Mucosa of rectum (tissue), 2 donors: ENCODE results near the gene DAD1.
"Not testable (repeated sequence)": the region's sequence is repeated elsewhere in the genome, so short reads cannot be mapped to it uniquely, and the experiment has no call there.

Experiments
- H3K27ac ChIP-seq, 2 donors: one replicate each; pipeline ENCODE4 v1.7.0; 2013; ENCODE audit warnings: inconsistent platforms in 2 of 2, low read depth in 2 of 2, low read length in 2 of 2
- H3K27me3 ChIP-seq, 2 donors: one replicate each; pipeline ENCODE4 v1.7.0; 2013; ENCODE audit warnings: low read length in 2 of 2; ENCODE audit not compliant: control insufficient read depth in 2 of 2, insufficient read depth in 2 of 2
- H3K36me3 ChIP-seq, 2 donors: one replicate each; pipeline ENCODE4 v1.7.0; 2013; ENCODE audit warnings: low read length in 2 of 2; ENCODE audit not compliant: control insufficient read depth in 2 of 2, insufficient read depth in 2 of 2
- H3K4me1 ChIP-seq, 2 donors: one replicate each; pipeline ENCODE4 v1.7.0; 2013; ENCODE audit warnings: low read length in 2 of 2, mild to moderate bottlenecking in 1 of 2; ENCODE audit not compliant: control insufficient read depth in 2 of 2, insufficient read depth in 2 of 2
- H3K4me3 ChIP-seq, 2 donors: one replicate each; pipeline ENCODE4 v1.7.0; 2013; ENCODE audit warnings: low read length in 2 of 2
- H3K9ac ChIP-seq, 2 donors: one replicate each; pipeline ENCODE4 v1.7.0; 2013; ENCODE audit warnings: low read length in 2 of 2, low read depth in 1 of 2, mild to moderate bottlenecking in 1 of 2
- H3K9me3 ChIP-seq, 2 donors: one replicate each; pipeline ENCODE4 v1.7.0; 2013; ENCODE audit warnings: low read length in 2 of 2; ENCODE audit not compliant: control insufficient read depth in 2 of 2
- donor health status: healthy.
- donor health status: Normal muscosa, but diverticular disease.

The DAD1 gene

GRCh38 chr14:22570132-22570949 lies 18.7 kb downstream of the DAD1 start:
- Histone ChIP-seq H3K4me1 (peaks cover 0 to 4% of the 10 kb centered on the region in 2 donors), H3K27me3 (no peaks in the 10 kb centered on the region), H3K27ac (peak overlapping the region; percentile 17 to 18), H3K4me3 (no peak overlapping the region), H3K36me3 (peaks cover 39 to 41% of the 10 kb centered on the region in 2 donors), H3K9ac (peak overlapping the region in 1 of 2 donors; percentile 27), H3K9me3 (no peaks in the 10 kb centered on the region)

- H3K9me3 ChIP-seq: no peaks in the 10 kb centered on the region
- peaks cover 1 to 4% of the 10 kb centered on the region in 2 donors for H3K4me1 ChIP-seq
- no peaks in the 10 kb centered on the region for H3K27me3 ChIP-seq
- peak overlapping the region; percentile 17 to 44 for H3K27ac ChIP-seq
- no peak overlapping the region for H3K4me3 ChIP-seq
- H3K9ac ChIP-seq: no peak overlapping the region
- peaks cover 38 to 39% of the 10 kb centered on the region in 2 donors for H3K36me3 ChIP-seq
Measured at GRCh38 chr14:22569737-22570131, 19.3 kb downstream of the DAD1 start.

GRCh38 chr14:22569106-22569736 lies 19.8 kb downstream of the DAD1 start:
- H3K27ac ChIP-seq: peak overlapping the region; percentile 17 to 44
- no peaks in the 10 kb centered on the region for H3K27me3 ChIP-seq
- no peaks in the 10 kb centered on the region for H3K9me3 ChIP-seq
- H3K9ac ChIP-seq: no peak overlapping the region
- H3K36me3 ChIP-seq: peaks cover 37 to 39% of the 10 kb centered on the region in 2 donors
- H3K4me3 ChIP-seq: no peak overlapping the region
- peaks cover 4 to 6% of the 10 kb centered on the region in 2 donors for H3K4me1 ChIP-seq

GRCh38 chr14:22567437-22567836 lies 21.6 kb downstream of the DAD1 start:
- Histone ChIP-seq H3K4me3 (no peak overlapping the region), H3K27me3 (no peaks in the 10 kb centered on the region), H3K27ac (peak overlapping the region; percentile 34 to 35), H3K36me3 (peaks cover 28 to 34% of the 10 kb centered on the region in 2 donors), H3K9me3 (no peaks in the 10 kb centered on the region), H3K9ac (no peak overlapping the region), H3K4me1 (peaks cover 6 to 10% of the 10 kb centered on the region in 2 donors)

- H3K4me3 ChIP-seq: no peak overlapping the region
- H3K27ac ChIP-seq: peak overlapping the region; percentile 34 to 35
- no peak overlapping the region for H3K9ac ChIP-seq
- no peaks in the 10 kb centered on the region for H3K27me3 ChIP-seq
- H3K36me3 ChIP-seq: peaks cover 24 to 32% of the 10 kb centered on the region in 2 donors
- H3K4me1 ChIP-seq: peaks cover 11 to 16% of the 10 kb centered on the region in 2 donors
- no peaks in the 10 kb centered on the region for H3K9me3 ChIP-seq
Measured at GRCh38 chr14:22566845-22567244, 22.2 kb downstream of the DAD1 start.

- not testable (repeated sequence) for H3K27me3 ChIP-seq, H3K9me3 ChIP-seq, H3K4me3 ChIP-seq, H3K9ac ChIP-seq
- Histone ChIP-seq H3K27ac (peak overlapping the region; percentile 29 to 54), H3K36me3 (peaks cover 20 to 32% of the 10 kb centered on the region in 2 donors), H3K4me1 (peaks cover 16 to 22% of the 10 kb centered on the region in 2 donors)
Measured at GRCh38 chr14:22566266-22566665, 22.8 kb downstream of the DAD1 start.

- H3K27me3 ChIP-seq: no peaks in the 10 kb centered on the region
Measured at GRCh38 chr14:22565391-22565945, 23.6 kb downstream of the DAD1 start.

GRCh38 chr14:22564463-22564862 lies 24.6 kb downstream of the DAD1 start:
- Histone ChIP-seq H3K27ac (peak overlapping the region; percentile 30 to 64), H3K9me3 (no peaks in the 10 kb centered on the region), H3K9ac (no peak overlapping the region), H3K4me3 (no peak overlapping the region), H3K36me3 (peaks cover 20 to 25% of the 10 kb centered on the region in 2 donors), H3K27me3 (no peaks in the 10 kb centered on the region), H3K4me1 (peaks cover 22 to 32% of the 10 kb centered on the region in 2 donors)

More at GRCh38 chr14:22565391-22565945, 23.6 kb downstream of the DAD1 start:
- peaks cover 21 to 26% of the 10 kb centered on the region in 2 donors for H3K4me1 ChIP-seq
- no peak overlapping the region for H3K4me3 ChIP-seq
- peak overlapping the region; percentile 30 to 64 for H3K27ac ChIP-seq
- no peaks in the 10 kb centered on the region for H3K9me3 ChIP-seq
- peaks cover 20 to 25% of the 10 kb centered on the region in 2 donors for H3K36me3 ChIP-seq
- no peak overlapping the region for H3K9ac ChIP-seq

GRCh38 chr14:22563987-22564386 lies 25.0 kb downstream of the DAD1 start:
- H3K4me1 ChIP-seq: peaks cover 25 to 36% of the 10 kb centered on the region in 2 donors
- H3K27ac ChIP-seq: peak overlapping the region; percentile 30 to 64
- H3K9me3 ChIP-seq: no peaks in the 10 kb centered on the region
- H3K4me3 ChIP-seq: no peak overlapping the region
- H3K9ac ChIP-seq: no peak overlapping the region
- no peaks in the 10 kb centered on the region for H3K27me3 ChIP-seq
- H3K36me3 ChIP-seq: peaks cover 17 to 22% of the 10 kb centered on the region in 2 donors
